ES-I3 (cell line): ENCODE data around the gene PARVB.

Experiments used
- H3K36me3 ChIP-seq: 2 replicates; pipeline ENCODE4 v1.6.1; 2013; ENCODE audit warnings: mild to moderate bottlenecking, low read length, control low read depth, moderate library complexity; ENCODE audit not compliant: insufficient read depth
- H3K4me1 ChIP-seq: 2 replicates; pipeline ENCODE4 v1.6.1; 2013; ENCODE audit warnings: mild to moderate bottlenecking, control low read depth, low read length; ENCODE audit not compliant: insufficient read depth
- H3K9ac ChIP-seq: 2 replicates; pipeline ENCODE4 v1.6.1; 2013; ENCODE audit warnings: low read depth, mild to moderate bottlenecking, low read length, moderate library complexity
- H3K9me3 ChIP-seq: 2 replicates; pipeline ENCODE4 v1.6.1; 2013; ENCODE audit warnings: mild to moderate bottlenecking, low read length, moderate library complexity; ENCODE audit not compliant: control insufficient read depth, insufficient read depth

The PARVB gene

GRCh38 chr22:44204739-44205515 lies 180.8 kb downstream of the PARVB start:
- Histone ChIP-seq H3K9me3 (no peaks in the 10 kb centered on the region), H3K4me1 (no peaks in the 10 kb centered on the region), H3K36me3 (no peaks in the 10 kb centered on the region), H3K9ac (no peak overlapping the region)

GRCh38 chr22:44205516-44206329 lies 181.6 kb downstream of the PARVB start:
- Histone ChIP-seq H3K9me3 (no peaks in the 10 kb centered on the region), H3K4me1 (no peaks in the 10 kb centered on the region), H3K9ac (no peak overlapping the region), H3K36me3 (no peaks in the 10 kb centered on the region)

- no peaks in the 10 kb centered on the region for H3K4me1 ChIP-seq
- H3K9me3 ChIP-seq = no peaks in the 10 kb centered on the region
- no peaks in the 10 kb centered on the region for H3K36me3 ChIP-seq
- H3K9ac ChIP-seq = no peak overlapping the region
Observed at GRCh38 chr22:44206330-44206645, 182.2 kb downstream of the PARVB start.

GRCh38 chr22:44206696-44207095 lies 182.6 kb downstream of the PARVB start:
- H3K4me1 ChIP-seq = no peaks in the 10 kb centered on the region
- no peaks in the 10 kb centered on the region for H3K36me3 ChIP-seq
- no peak overlapping the region for H3K9ac ChIP-seq

GRCh38 chr22:44207173-44207980 lies 183.3 kb downstream of the PARVB start:
- no peaks in the 10 kb centered on the region for H3K4me1 ChIP-seq
- no peaks in the 10 kb centered on the region for H3K9me3 ChIP-seq
- H3K9ac ChIP-seq = no peak overlapping the region
- H3K36me3 ChIP-seq = no peaks in the 10 kb centered on the region

More at GRCh38 chr22:44206696-44207095, 182.6 kb downstream of the PARVB start:
- no peaks in the 10 kb centered on the region for H3K9me3 ChIP-seq

GRCh38 chr22:44207981-44208317 lies 183.8 kb downstream of the PARVB start:
- H3K9me3 ChIP-seq = no peaks in the 10 kb centered on the region
- H3K4me1 ChIP-seq = no peaks in the 10 kb centered on the region
- no peak overlapping the region for H3K9ac ChIP-seq
- H3K36me3 ChIP-seq = no peaks in the 10 kb centered on the region

GRCh38 chr22:44209343-44209742 lies 185.2 kb downstream of the PARVB start:
- Histone ChIP-seq H3K9ac (no peak overlapping the region), H3K4me1 (no peaks in the 10 kb centered on the region), H3K36me3 (no peaks in the 10 kb centered on the region), H3K9me3 (no peaks in the 10 kb centered on the region)

- Histone ChIP-seq H3K9ac (no peak overlapping the region), H3K4me1 (no peaks in the 10 kb centered on the region), H3K36me3 (no peaks in the 10 kb centered on the region), H3K9me3 (no peaks in the 10 kb centered on the region)
Observed at GRCh38 chr22:44210722-44211121, 186.6 kb downstream of the PARVB start.

- Histone ChIP-seq H3K4me1 (no peaks in the 10 kb centered on the region), H3K36me3 (no peaks in the 10 kb centered on the region)
Observed at GRCh38 chr22:44211256-44211945, 187.3 kb downstream of the PARVB start.

GRCh38 chr22:44211946-44212930 lies 188.1 kb downstream of the PARVB start:
- H3K9ac ChIP-seq = no peak overlapping the region
- no peaks in the 10 kb centered on the region for H3K36me3 ChIP-seq
- no peaks in the 10 kb centered on the region for H3K4me1 ChIP-seq
- H3K9me3 ChIP-seq = no peaks in the 10 kb centered on the region

More at GRCh38 chr22:44211256-44211945, 187.3 kb downstream of the PARVB start:
- Histone ChIP-seq H3K9ac (no peak overlapping the region), H3K9me3 (no peaks in the 10 kb centered on the region)

GRCh38 chr22:44212936-44213335 lies 188.8 kb downstream of the PARVB start:
- Histone ChIP-seq H3K4me1 (no peaks in the 10 kb centered on the region), H3K9me3 (no peaks in the 10 kb centered on the region), H3K9ac (no peak overlapping the region), H3K36me3 (no peaks in the 10 kb centered on the region)

GRCh38 chr22:44213489-44214043 lies 189.5 kb downstream of the PARVB start:
- H3K9ac ChIP-seq = no peak overlapping the region
- no peaks in the 10 kb centered on the region for H3K36me3 ChIP-seq
- H3K4me1 ChIP-seq = no peaks in the 10 kb centered on the region
- H3K9me3 ChIP-seq = no peaks in the 10 kb centered on the region

GRCh38 chr22:44214187-44214586 lies 190.1 kb downstream of the PARVB start:
- Histone ChIP-seq H3K9me3 (no peaks in the 10 kb centered on the region), H3K9ac (no peak overlapping the region), H3K36me3 (no peaks in the 10 kb centered on the region), H3K4me1 (no peaks in the 10 kb centered on the region)
